ENCODE data around the gene NKX6-2.

The NKX6-2 gene

GRCh38 chr10:132758865-132759264, 27.1 kb downstream of the NKX6-2 start:
- TF ChIP-seq, protein P1, sequence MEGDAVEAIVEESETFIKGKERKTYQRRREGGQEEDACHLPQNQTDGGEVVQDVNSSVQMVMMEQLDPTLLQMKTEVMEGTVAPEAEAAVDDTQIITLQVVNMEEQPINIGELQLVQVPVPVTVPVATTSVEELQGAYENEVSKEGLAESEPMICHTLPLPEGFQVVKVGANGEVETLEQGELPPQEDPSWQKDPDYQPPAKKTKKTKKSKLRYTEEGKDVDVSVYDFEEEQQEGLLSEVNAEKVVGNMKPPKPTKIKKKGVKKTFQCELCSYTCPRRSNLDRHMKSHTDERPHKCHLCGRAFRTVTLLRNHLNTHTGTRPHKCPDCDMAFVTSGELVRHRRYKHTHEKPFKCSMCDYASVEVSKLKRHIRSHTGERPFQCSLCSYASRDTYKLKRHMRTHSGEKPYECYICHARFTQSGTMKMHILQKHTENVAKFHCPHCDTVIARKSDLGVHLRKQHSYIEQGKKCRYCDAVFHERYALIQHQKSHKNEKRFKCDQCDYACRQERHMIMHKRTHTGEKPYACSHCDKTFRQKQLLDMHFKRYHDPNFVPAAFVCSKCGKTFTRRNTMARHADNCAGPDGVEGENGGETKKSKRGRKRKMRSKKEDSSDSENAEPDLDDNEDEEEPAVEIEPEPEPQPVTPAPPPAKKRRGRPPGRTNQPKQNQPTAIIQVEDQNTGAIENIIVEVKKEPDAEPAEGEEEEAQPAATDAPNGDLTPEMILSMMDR (conservative IDR thresholded peaks at IDR 0.05; ENCODE audit: low read length), result no peak
- DNase-seq (ENCODE audit: low read depth), result no peak
- H3K4me3 ChIP-seq (ENCODE audit: low read length), result no peak overlapping the region

DNA sequence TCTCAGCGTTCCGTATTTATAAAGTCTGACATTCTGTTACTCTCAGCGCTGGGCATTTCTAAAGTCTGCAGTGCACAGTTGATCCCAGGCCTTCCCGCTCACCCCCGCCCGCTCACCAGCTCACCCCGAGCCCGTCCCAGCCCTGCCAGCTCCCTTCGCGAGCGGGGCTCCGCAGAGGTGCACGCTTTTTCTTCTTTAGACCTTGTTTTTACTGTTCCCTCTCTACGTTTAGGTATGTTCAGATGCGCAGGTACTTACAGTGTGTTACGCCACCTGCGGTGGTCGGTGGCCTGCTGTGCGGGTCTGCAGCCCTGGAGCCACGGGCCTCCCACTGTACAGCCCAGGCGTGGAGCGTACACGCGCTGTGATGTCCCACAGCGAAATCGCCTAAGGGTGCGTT, 28.8 kb downstream of the NKX6-2 start:
- no peak overlapping the region for H3K4me3 ChIP-seq (ENCODE audit: low read length)
- no peak for DNase-seq (ENCODE audit: low read depth)
- TF ChIP-seq, protein P1 (conservative IDR thresholded peaks at IDR 0.05; ENCODE audit: low read length), result no peak

DNA sequence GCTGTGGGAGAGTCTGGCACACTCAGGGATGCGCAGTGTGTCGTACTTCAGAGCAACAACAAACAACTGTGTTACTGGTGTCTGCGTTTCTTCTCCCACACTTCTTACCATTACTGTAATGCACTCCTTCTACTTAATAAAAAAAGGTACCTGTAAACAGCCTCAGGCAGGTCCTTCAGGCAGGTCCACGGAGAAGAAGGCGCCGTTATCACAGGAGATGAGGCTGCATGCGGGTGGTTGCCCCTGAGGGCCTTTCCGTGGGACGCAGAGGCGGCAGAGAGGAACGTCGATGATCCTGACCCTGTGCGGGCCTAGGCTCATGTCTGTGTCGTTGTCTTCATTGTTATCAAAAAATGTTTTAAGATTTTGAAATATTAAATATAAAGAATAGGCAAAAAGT, 29.4 kb downstream of the NKX6-2 start:
- H3K4me3 ChIP-seq (ENCODE audit: low read length), result no peak overlapping the region
- no peak for DNase-seq (ENCODE audit: low read depth)
- TF ChIP-seq, protein P1 (conservative IDR thresholded peaks at IDR 0.05; ENCODE audit: low read length), result no peak

GRCh38 chr10:132755166-132755711, 30.7 kb downstream of the NKX6-2 start:
- DNase-seq (ENCODE audit: low read depth), result no peak
- TF ChIP-seq, protein P1 (conservative IDR thresholded peaks at IDR 0.05; ENCODE audit: low read length), result no peak
- H3K4me3 ChIP-seq (ENCODE audit: low read length), result no peak overlapping the region

- TF ChIP-seq, protein P1 (conservative IDR thresholded peaks at IDR 0.05; ENCODE audit: low read length), result no peak
- no peak for DNase-seq (ENCODE audit: low read depth)
- no peak overlapping the region for H3K4me3 ChIP-seq (ENCODE audit: low read length)
Observed at GRCh38 chr10:132754071-132754470, 31.9 kb downstream of the NKX6-2 start.

- DNase-seq (ENCODE audit: low read depth), result no peak
- TF ChIP-seq, protein P1 (conservative IDR thresholded peaks at IDR 0.05; ENCODE audit: low read length), result no peak
- H3K4me3 ChIP-seq (ENCODE audit: low read length), result no peak overlapping the region
Observed at GRCh38 chr10:132753596-132753995, 32.4 kb downstream of the NKX6-2 start.

DNA sequence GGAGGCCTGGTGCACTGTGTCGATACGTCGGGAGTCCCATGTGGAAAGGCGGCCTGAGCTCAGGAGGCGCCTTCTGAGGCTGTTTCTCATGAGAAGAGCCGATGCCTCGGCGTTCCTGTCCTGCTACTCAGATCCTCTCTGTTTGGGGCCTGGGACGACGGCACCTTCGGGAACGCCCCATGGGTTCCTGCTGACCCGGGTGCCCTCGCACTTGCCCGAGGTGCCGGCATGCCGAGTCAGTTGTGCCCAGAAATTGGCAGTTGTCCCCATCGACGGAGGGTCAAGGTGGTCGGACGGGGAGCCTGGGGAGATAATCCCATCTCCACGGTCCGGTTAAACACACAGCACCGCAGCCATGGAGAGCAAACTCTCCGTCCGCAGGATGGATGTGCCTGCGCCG, 33.0 kb downstream of the NKX6-2 start:
- no peak overlapping the region for H3K4me3 ChIP-seq (ENCODE audit: low read length)
- TF ChIP-seq, protein P1 (conservative IDR thresholded peaks at IDR 0.05; ENCODE audit: low read length), result no peak
- DNase-seq (ENCODE audit: low read depth), result no peak

Data from AG10803 (cell line).